A673 (cell line): Measurements from ENCODE around the gene EXOC6B. TPM values are rescaled to one million over a fixed set of nuclear protein-coding genes. Genes with fewer than 3 reads are reported as not detected.

Source experiments
- BruUV-seq: library from RNA; stranded (reverse); fragments of 400-500 nt; replicated peaks from 2 replicates; lab custom pipeline; 2021; lab: Mats Ljungman, UMichigan
- CTCF ChIA-PET: fragments of 300-600 bp; sonication (Branson Sonifier 250); formaldehyde crosslinking; loops from one replicate; lab custom pipeline; 2022; ENCODE audit warnings: antibody characterized with exemption; lab: Charles Lee
- POLR2A ChIA-PET: fragments of 300-600 bp; sonication (Branson Sonifier 250); formaldehyde crosslinking; loops from one replicate; lab custom pipeline; 2022; ENCODE audit warnings: antibody characterized with exemption; ENCODE audit not compliant: low non-redundant PET; lab: Charles Lee
- DNase-seq: peaks from one replicate; pipeline ENCODE4 v3.0.0-alpha.2; 2015; ENCODE audit warnings: low spot score
- H3K27ac ChIP-seq: fragments of 200-600 bp; sonication (generic); 2 replicates; pipeline ENCODE4 v1.5.1; 2016; ENCODE audit warnings: mixed run types, low read depth, mild to moderate bottlenecking, mixed read lengths, antibody characterized with exemption, low read length; ENCODE audit not compliant: poor library complexity, severe bottlenecking
- H3K27me3 ChIP-seq: fragments of 200-600 bp; sonication (generic); replicated peaks from 2 replicates; pipeline ENCODE4 v1.6.1; 2017; ENCODE audit warnings: mixed run types, low read depth, mild to moderate bottlenecking, mixed read lengths, antibody characterized with exemption, low read length; ENCODE audit not compliant: insufficient read depth, poor library complexity
- H3K36me3 ChIP-seq: fragments of 200-600 bp; sonication (generic); 2 replicates; pipeline ENCODE4 v1.6.1; 2016; ENCODE audit warnings: mixed run types, mild to moderate bottlenecking, mixed read lengths, antibody characterized with exemption, low read length; ENCODE audit not compliant: insufficient read depth, poor library complexity, severe bottlenecking
- H3K4me1 ChIP-seq: fragments of 200-600 bp; sonication (generic); 2 replicates; pipeline ENCODE4 v1.6.1; 2017; ENCODE audit warnings: mixed run types, mild to moderate bottlenecking, mixed read lengths, antibody characterized with exemption, low read length; ENCODE audit not compliant: insufficient read depth, poor library complexity, severe bottlenecking
- H3K4me3 ChIP-seq: fragments of 200-600 bp; sonication (generic); 2 replicates; pipeline ENCODE4 v1.5.1; 2016; ENCODE audit warnings: low read depth, mixed run types, mild to moderate bottlenecking, mixed read lengths, low read length; ENCODE audit not compliant: poor library complexity, severe bottlenecking
- H3K9me3 ChIP-seq: fragments of 200-600 bp; sonication (generic); 2 replicates; pipeline ENCODE4 v1.6.1; 2016; ENCODE audit warnings: mixed run types, low read depth, mild to moderate bottlenecking, mixed read lengths, antibody characterized with exemption, low read length; ENCODE audit not compliant: poor library complexity, severe bottlenecking
- CTCF ChIP-seq: fragments of 300-800, 200-600 bp; sonication (generic); conservative IDR thresholded peaks from 2 replicates; pipeline ENCODE4 v1.5.1; 2017; ENCODE audit warnings: low read depth, mild to moderate bottlenecking, antibody characterized with exemption, low read length, moderate library complexity, mixed read lengths
- EZH2 ChIP-seq: fragments of 200-600 bp; sonication (generic); IDR thresholded peaks from 2 replicates; pipeline ENCODE4 v1.6.1; 2017; ENCODE audit warnings: borderline replicate concordance, low read depth, mild to moderate bottlenecking, mixed read lengths, antibody characterized with exemption, low read length; ENCODE audit not compliant: poor library complexity, severe bottlenecking
- intact Hi-C: fragments of 100-400 bp; cut with micrococcal nuclease; formaldehyde crosslinking; loops from one replicate; pipeline ENCODE4 v1.10.0; 2022; ENCODE audit not compliant: unreplicated experiment
- total RNA-seq: library from RNA; stranded (reverse); gene quantifications from 2 replicates; pipeline ENCODE4 v1.2.3, GENCODE V29; 2021

The EXOC6B gene
- total RNA-seq, 1 experiment from 2014 or later = 138 TPM

DNA sequence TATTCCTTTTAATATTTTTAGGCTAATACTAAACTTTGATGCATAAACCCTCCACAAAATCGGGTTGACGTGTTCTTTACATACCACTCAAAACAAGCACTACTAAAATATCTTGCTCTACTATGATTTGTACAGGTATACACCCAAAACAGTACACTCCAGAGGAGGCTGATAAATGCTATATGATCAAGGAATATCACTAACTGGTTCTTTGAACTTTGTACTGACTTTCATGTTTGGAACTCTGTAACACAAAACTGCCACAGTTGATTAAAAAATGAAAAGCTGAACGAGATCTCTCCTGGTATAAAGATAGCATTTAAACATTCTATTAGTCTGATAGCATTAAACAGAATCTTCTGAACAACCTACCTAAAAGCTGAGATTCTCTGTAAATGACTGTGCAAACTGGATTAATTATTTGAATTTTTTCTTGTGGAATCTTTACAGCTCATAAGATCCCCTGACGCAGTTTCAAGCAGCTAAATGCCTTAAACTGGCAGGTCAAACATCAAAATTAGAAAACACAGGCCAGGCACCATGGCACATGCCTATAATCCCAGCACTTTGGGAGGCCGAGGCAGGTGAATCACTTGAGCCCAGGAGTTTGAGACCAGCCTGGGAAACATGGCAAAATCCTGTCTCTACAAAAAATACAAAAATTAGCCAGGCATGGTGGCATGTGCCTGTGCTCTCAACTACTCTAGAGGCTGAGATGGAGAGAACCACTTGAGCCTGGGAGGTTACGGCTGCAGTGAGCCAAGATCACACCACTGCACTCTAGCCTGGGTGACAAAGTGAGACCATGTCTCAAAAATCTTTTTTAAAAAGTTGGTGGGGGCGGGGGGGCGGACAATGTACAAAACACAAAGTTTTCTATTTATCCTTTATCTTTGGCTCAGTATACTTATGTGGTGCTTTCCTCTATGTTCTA is 150.6 kb downstream of the EXOC6B start:
- ChIA-PET CTCF (no interaction called here), POLR2A (no interaction called here)
- Histone ChIP-seq H3K27ac (no peak overlapping the region), H3K36me3 (no peaks in the 10 kb centered on the region), H3K4me3 (no peak overlapping the region), H3K27me3 (no peaks in the 10 kb centered on the region), H3K9me3 (no peaks in the 10 kb centered on the region), H3K4me1 (peaks cover 7% of the 10 kb centered on the region)
- no TSS peak for BruUV-seq
- DNase-seq = no peak
- no peak for TF ChIP-seq EZH2
- TF ChIP-seq CTCF = no peak
- intact Hi-C loops = no loop called here

- Histone ChIP-seq H3K4me3 (no peak overlapping the region), H3K9me3 (no peaks in the 10 kb centered on the region), H3K4me1 (peaks cover 7% of the 10 kb centered on the region), H3K36me3 (no peaks in the 10 kb centered on the region), H3K27ac (no peak overlapping the region), H3K27me3 (no peaks in the 10 kb centered on the region)
- intact Hi-C loops = no loop called here
- ChIA-PET POLR2A (no interaction called here), CTCF (no interaction called here)
- TF ChIP-seq EZH2 (no peak), CTCF (no peak)
- BruUV-seq = no TSS peak
- no peak for DNase-seq
Observed at GRCh38 chr2:72673279-72673678, 152.6 kb downstream of the EXOC6B start.

- TF ChIP-seq CTCF (no peak), EZH2 (no peak)
- H3K27ac ChIP-seq = no peak overlapping the region
Observed at GRCh38 chr2:72669121-72669520, 156.7 kb downstream of the EXOC6B start.

More at GRCh38 chr2:72669121-72669520, 156.7 kb downstream of the EXOC6B start:
- Histone ChIP-seq H3K27me3 (no peaks in the 10 kb centered on the region), H3K4me1 (no peaks in the 10 kb centered on the region), H3K9me3 (peaks cover 4% of the 10 kb centered on the region), H3K4me3 (no peak overlapping the region), H3K36me3 (no peaks in the 10 kb centered on the region)
- POLR2A ChIA-PET = no interaction called here
- intact Hi-C loops = no loop called here
- BruUV-seq = no TSS peak
- CTCF ChIA-PET = no interaction called here
- DNase-seq = no peak
